ENCODE measurements around the gene TMCO1. TPM values are rescaled to one million over a fixed set of nuclear protein-coding genes. Genes with fewer than 3 reads are reported as not detected.

Gene TMCO1
- total and polyA plus RNA-seq, 8 donors: 91.5 to 125 (median 108) TPM

GRCh38 chr1:165697881-165698760 lies 70.5 kb downstream of the TMCO1 start, which contains the start of gene ALDH9A1:
Gene ALDH9A1 (minus strand): TSS chr1:165698562. CDS start chr1:165698558, 4 bp downstream.
- intact Hi-C loops (cut with DNase I): no loop called here
- H3K9me3 ChIP-seq: no peaks in the 10 kb centered on the region

GRCh38 chr1:165697491-165697880 lies 71.2 kb downstream of the TMCO1 start:
- ATAC-seq: no peak
- intact Hi-C loops (cut with DNase I): no loop called here
- DNase-seq: no peak
- Histone ChIP-seq H3K27me3 (no peaks in the 10 kb centered on the region), H3K36me3 (peaks cover 0 to 6% of the 10 kb centered on the region in 2 donors), H3K4me3 (peak overlapping the region; percentile 59 to 83), H3K27ac (peak overlapping the region; percentile 87 to 93), H3K4me1 (peaks cover 18 to 34% of the 10 kb centered on the region in 2 donors), H3K9me3 (no peaks in the 10 kb centered on the region)
- no peak for TF ChIP-seq CTCF (IDR thresholded peaks at IDR 0.05)

More at GRCh38 chr1:165697881-165698760, 70.5 kb downstream of the TMCO1 start, which contains the start of gene ALDH9A1:
- peak within 1 kb of the TSS; percentile 87 to 93 for H3K27ac ChIP-seq
- H3K4me1 ChIP-seq: peaks cover 18 to 34% of the 10 kb centered on the region in 2 donors
- peak within 1 kb of the TSS; percentile 59 to 83 for H3K4me3 ChIP-seq
- ATAC-seq (peak; percentile 95), DNase-seq (peak; percentile 83 to 98 (median 90))
- H3K36me3 ChIP-seq: peaks cover 0 to 6% of the 10 kb centered on the region in 2 donors
- peak in 1 of 2 donors; percentile 21 for TF ChIP-seq CTCF (IDR thresholded peaks at IDR 0.05)
- H3K27me3 ChIP-seq: no peaks in the 10 kb centered on the region

- no peaks in the 10 kb centered on the region for H3K27me3 ChIP-seq
- intact Hi-C loops (cut with DNase I): no loop called here
- no peak for TF ChIP-seq CTCF (IDR thresholded peaks at IDR 0.05)
- H3K4me1 ChIP-seq: peaks cover 18 to 34% of the 10 kb centered on the region in 2 donors
- no peaks in the 10 kb centered on the region for H3K9me3 ChIP-seq
- ATAC-seq (peak; percentile 54), DNase-seq (peak in 2 of 4 donors; percentile 89 to 94)
- peak overlapping the region; percentile 28 to 93 for H3K27ac ChIP-seq
- H3K36me3 ChIP-seq: peaks cover 0 to 6% of the 10 kb centered on the region in 2 donors
- H3K4me3 ChIP-seq: peak overlapping the region in 1 of 2 donors; percentile 83
Measured at GRCh38 chr1:165696625-165697100, 72.0 kb downstream of the TMCO1 start.

GRCh38 chr1:165695031-165695430 lies 73.6 kb downstream of the TMCO1 start:
- peaks cover 0 to 14% of the 10 kb centered on the region in 2 donors for H3K36me3 ChIP-seq
- H3K4me3 ChIP-seq: no peak overlapping the region
- peak overlapping the region in 1 of 2 donors; percentile 93 for H3K27ac ChIP-seq
- peaks cover 18 to 34% of the 10 kb centered on the region in 2 donors for H3K4me1 ChIP-seq
- H3K27me3 ChIP-seq: no peaks in the 10 kb centered on the region
- intact Hi-C loops (cut with DNase I): no loop called here
- no peak for TF ChIP-seq CTCF (IDR thresholded peaks at IDR 0.05)
- DNase-seq (peak in 1 of 4 donors; percentile 17), ATAC-seq (no peak)
- no peaks in the 10 kb centered on the region for H3K9me3 ChIP-seq

GRCh38 chr1:165688046-165688445 lies 80.6 kb downstream of the TMCO1 start:
- Histone ChIP-seq H3K27me3 (no peaks in the 10 kb centered on the region), H3K9me3 (no peaks in the 10 kb centered on the region), H3K36me3 (peaks cover 0 to 30% of the 10 kb centered on the region in 2 donors), H3K27ac (no peak overlapping the region), H3K4me3 (no peak overlapping the region), H3K4me1 (peaks cover 0 to 10% of the 10 kb centered on the region in 2 donors)
- TF ChIP-seq CTCF (IDR thresholded peaks at IDR 0.05): no peak
- ATAC-seq (no peak), DNase-seq (no peak)
- intact Hi-C loops (cut with DNase I): no loop called here

Data from left lung (tissue), 10 donors.